Keratinocyte (primary cell): ENCODE measurements around the gene GTF2B. TPM values are rescaled to one million over a fixed set of nuclear protein-coding genes. Genes with fewer than 3 reads are reported as not detected.

Experiments used
- DNase-seq: peaks from one replicate; pipeline ENCODE4 v3.0.0-alpha.2; 2011; ENCODE audit warnings: low read depth, missing footprints, low spot score
- FAIRE-seq: peaks from 2 replicates; lab custom pipeline; 2011; peaks lifted over from hg19 to GRCh38; lab: Jason Lieb, UNC
- H2AFZ ChIP-seq: 2 replicates; pipeline ENCODE4 v1.6.0; 2012; ENCODE audit warnings: low read length, control low read depth, inconsistent platforms; ENCODE audit not compliant: control insufficient read depth
- H3K27ac ChIP-seq: 2 replicates; pipeline ENCODE4 v1.5.1; 2011; ENCODE audit warnings: low read length; ENCODE audit not compliant: control insufficient read depth, insufficient read depth
- H3K27me3 ChIP-seq: 3 replicates; pipeline ENCODE4 v1.6.0; 2011; ENCODE audit warnings: low read length; ENCODE audit not compliant: control insufficient read depth, insufficient read depth; ENCODE audit errors: extremely low read depth
- H3K36me3 ChIP-seq, 2 experiments: 2 replicates in 1 of 2; 3 replicates in 1 of 2; pipeline ENCODE4 v1.5.1; 2011; ENCODE audit warnings: low read length in 2 of 2, mild to moderate bottlenecking in 1 of 2; ENCODE audit not compliant: control insufficient read depth in 2 of 2, insufficient read depth in 2 of 2; ENCODE audit errors: extremely low read depth in 1 of 2
- H3K4me1 ChIP-seq: 3 replicates; pipeline ENCODE4 v1.5.1; 2011; ENCODE audit warnings: low read length; ENCODE audit not compliant: control insufficient read depth, insufficient read depth; ENCODE audit errors: extremely low read depth
- H3K4me2 ChIP-seq: 3 replicates; pipeline ENCODE4 v1.6.0; 2011; ENCODE audit warnings: low read depth, low read length; ENCODE audit not compliant: control insufficient read depth, insufficient read depth; ENCODE audit errors: extremely low read depth
- H3K4me3 ChIP-seq, 3 experiments: fragments of 200-600 bp in 1 of 3; sonication (generic) in 1 of 3; 2 replicates in 2 of 3; 3 replicates in 1 of 3; pipeline ENCODE4 v1.5.1; 2011 to 2016; ENCODE audit warnings: low read length in 3 of 3, mild to moderate bottlenecking in 3 of 3, control low read depth in 2 of 3, inconsistent platforms in 1 of 3, low read depth in 1 of 3, mixed read lengths in 1 of 3, mixed run types in 1 of 3, moderate library complexity in 1 of 3; ENCODE audit not compliant: control insufficient read depth in 2 of 3, insufficient read depth in 2 of 3; ENCODE audit errors: extremely low read depth in 1 of 3
- H3K79me2 ChIP-seq: 2 replicates; pipeline ENCODE4 v1.6.0; 2012; ENCODE audit warnings: low read length; ENCODE audit not compliant: control insufficient read depth, insufficient read depth
- H3K9ac ChIP-seq: 3 replicates; pipeline ENCODE4 v1.6.0; 2011; ENCODE audit warnings: low read length; ENCODE audit not compliant: control insufficient read depth, insufficient read depth; ENCODE audit errors: extremely low read depth
- H3K9me1 ChIP-seq: 3 replicates; pipeline ENCODE4 v1.6.0; 2011; ENCODE audit warnings: low read length; ENCODE audit not compliant: control insufficient read depth, insufficient read depth; ENCODE audit errors: extremely low read depth
- H3K9me3 ChIP-seq: 2 replicates; pipeline ENCODE4 v1.5.1; 2012; ENCODE audit warnings: low read depth, low read length; ENCODE audit not compliant: control insufficient read depth
- H4K20me1 ChIP-seq: 3 replicates; pipeline ENCODE4 v1.6.0; 2011; ENCODE audit warnings: low read length; ENCODE audit not compliant: control insufficient read depth, insufficient read depth; ENCODE audit errors: extremely low read depth
- EZH2 ChIP-seq: IDR thresholded peaks from one replicate; pipeline ENCODE4 v1.6.1; 2012; ENCODE audit warnings: inconsistent platforms, mild to moderate bottlenecking, low read length, moderate library complexity
- dilution Hi-C: fragments of 300-500 bp; cut with MboI; formaldehyde crosslinking; loops from one replicate; pipeline ENCODE4 v1.7.0; 2020; ENCODE audit warnings: low sequenced_read_pairs; ENCODE audit not compliant: extremely low pct_ligation_motif_present
- polyA plus RNA-seq, 5 experiments: library from polyadenylated mRNA; depleted of rRNA in 3 of 5; stranded (reverse) in 3 of 5; stranded (forward) in 1 of 5; unstranded in 1 of 5; fragments of >200 nt; gene quantifications; 1 replicate in 1 of 5; 2 replicates in 3 of 5; 3 replicates in 1 of 5; pipeline versions ENCODE4 v1.2.1 to v1.2.3, GENCODE V29; 2011 to 2012; ENCODE audit warnings: missing spikeins in 2 of 5, low read depth in 1 of 5, low replicate concordance in 1 of 5
- small RNA-seq, 3 experiments: library from RNA; depleted of rRNA; stranded (forward); fragments of <200 nt; gene quantifications; one replicate each; pipeline ENCODE3, GENCODE V24; 2012; ENCODE audit warnings: low read depth in 3 of 3, low replicate concordance in 1 of 3; ENCODE audit not compliant: insufficient read length in 3 of 3
- TF ChIP-seq, protein P1 (sequence below), 3 experiments: IDR thresholded peaks in 1 of 3; conservative IDR thresholded peaks in 1 of 3; optimal IDR thresholded peaks in 1 of 3; 2 replicates in 2 of 3; 3 replicates in 1 of 3; pipeline versions ENCODE3 to v1.5.1; 2011; ENCODE audit warnings: low read length in 3 of 3, mild to moderate bottlenecking in 3 of 3, moderate library complexity in 2 of 3, control low read depth in 1 of 3, inconsistent platforms in 1 of 3; ENCODE audit not compliant: insufficient read depth in 2 of 3; ENCODE audit errors: extremely low read depth in 1 of 3

GTF2B gene
- polyA plus RNA-seq, 1 donor (not counting 4 experiments of a cell fraction or from before 2014, with no cell fraction given): 63.8 TPM

DNA sequence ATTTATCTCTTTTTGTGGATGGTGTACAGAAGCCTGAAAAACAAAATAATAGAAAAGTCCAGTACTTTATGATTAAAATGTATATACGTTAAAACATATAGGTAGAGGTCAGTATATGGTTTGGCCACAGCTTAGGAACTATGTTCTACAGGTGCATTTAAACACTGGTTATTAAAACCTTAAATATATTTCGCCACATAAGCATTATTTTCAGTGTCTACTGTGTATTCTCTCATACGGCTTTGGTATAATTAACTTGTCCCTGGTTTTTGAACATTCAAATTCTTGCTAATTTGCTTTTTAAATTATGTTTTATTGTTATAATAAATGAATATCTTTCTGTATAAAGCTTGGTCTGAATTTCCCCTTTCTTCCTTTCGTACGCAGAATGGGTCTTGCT, 87.9 kb downstream of the GTF2B start:
- no peaks in the 10 kb centered on the region for H4K20me1 ChIP-seq
- no peaks in the 10 kb centered on the region for H3K9me1 ChIP-seq
- peaks cover 13% of the 10 kb centered on the region for H3K4me1 ChIP-seq
- no peak for TF ChIP-seq EZH2
- TF ChIP-seq, protein P1, sequence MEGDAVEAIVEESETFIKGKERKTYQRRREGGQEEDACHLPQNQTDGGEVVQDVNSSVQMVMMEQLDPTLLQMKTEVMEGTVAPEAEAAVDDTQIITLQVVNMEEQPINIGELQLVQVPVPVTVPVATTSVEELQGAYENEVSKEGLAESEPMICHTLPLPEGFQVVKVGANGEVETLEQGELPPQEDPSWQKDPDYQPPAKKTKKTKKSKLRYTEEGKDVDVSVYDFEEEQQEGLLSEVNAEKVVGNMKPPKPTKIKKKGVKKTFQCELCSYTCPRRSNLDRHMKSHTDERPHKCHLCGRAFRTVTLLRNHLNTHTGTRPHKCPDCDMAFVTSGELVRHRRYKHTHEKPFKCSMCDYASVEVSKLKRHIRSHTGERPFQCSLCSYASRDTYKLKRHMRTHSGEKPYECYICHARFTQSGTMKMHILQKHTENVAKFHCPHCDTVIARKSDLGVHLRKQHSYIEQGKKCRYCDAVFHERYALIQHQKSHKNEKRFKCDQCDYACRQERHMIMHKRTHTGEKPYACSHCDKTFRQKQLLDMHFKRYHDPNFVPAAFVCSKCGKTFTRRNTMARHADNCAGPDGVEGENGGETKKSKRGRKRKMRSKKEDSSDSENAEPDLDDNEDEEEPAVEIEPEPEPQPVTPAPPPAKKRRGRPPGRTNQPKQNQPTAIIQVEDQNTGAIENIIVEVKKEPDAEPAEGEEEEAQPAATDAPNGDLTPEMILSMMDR (optimal IDR thresholded peaks at IDR 0.05 in 1 of 3, IDR thresholded peaks at IDR 0.05 in 1 of 3, conservative IDR thresholded peaks at IDR 0.05 in 1 of 3; ENCODE audit: extremely low read depth in 1 of 3, insufficient read depth in 2 of 3, low read length in 3 of 3): no peak
- no peak overlapping the region for H3K4me2 ChIP-seq
- H3K36me3 ChIP-seq: peaks cover 5 to 8% of the 10 kb centered on the region in 2 experiments
- FAIRE-seq: no peak
- H3K9ac ChIP-seq: no peak overlapping the region
- H3K79me2 ChIP-seq: no peaks in the 10 kb centered on the region
- no peak overlapping the region for H3K4me3 ChIP-seq
- H2AFZ ChIP-seq: no peak overlapping the region
- no peak for DNase-seq
- dilution Hi-C loops: no loop called here
- no peaks in the 10 kb centered on the region for H3K27me3 ChIP-seq
- peaks cover 5% of the 10 kb centered on the region for H3K9me3 ChIP-seq
- H3K27ac ChIP-seq: no peak overlapping the region

DNA sequence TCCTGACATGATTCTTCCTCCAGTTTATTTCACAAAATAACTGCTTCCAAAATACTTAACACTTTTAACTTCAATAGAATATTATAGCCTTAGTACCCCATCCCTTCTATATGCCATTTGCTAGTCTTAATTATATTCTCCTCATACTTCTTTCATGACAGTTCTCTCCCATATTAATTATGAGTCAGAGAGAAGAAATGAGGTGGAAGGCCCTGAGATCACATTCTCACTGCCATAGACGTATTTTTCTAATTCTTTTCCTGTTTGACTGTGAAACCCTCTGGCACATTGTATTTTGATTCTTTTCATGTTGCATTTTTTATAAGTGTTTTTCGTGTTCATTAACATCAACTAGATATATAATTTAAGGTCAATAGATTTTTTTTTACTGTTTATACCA, 88.4 kb downstream of the GTF2B start:
- Histone ChIP-seq H3K27me3 (no peaks in the 10 kb centered on the region), H3K27ac (no peak overlapping the region), H3K4me1 (peaks cover 13% of the 10 kb centered on the region), H2AFZ (no peak overlapping the region), H4K20me1 (no peaks in the 10 kb centered on the region), H3K9me3 (peaks cover 5% of the 10 kb centered on the region), H3K9ac (no peak overlapping the region), H3K79me2 (no peaks in the 10 kb centered on the region), H3K36me3 (peaks cover 5 to 8% of the 10 kb centered on the region in 2 experiments), H3K9me1 (no peaks in the 10 kb centered on the region), H3K4me3 (no peak overlapping the region), H3K4me2 (no peak overlapping the region)
- no peak for FAIRE-seq
- DNase-seq: no peak
- dilution Hi-C loops: no loop called here
- TF ChIP-seq, protein P1 (optimal IDR thresholded peaks at IDR 0.05 in 1 of 3, IDR thresholded peaks at IDR 0.05 in 1 of 3, conservative IDR thresholded peaks at IDR 0.05 in 1 of 3; ENCODE audit: extremely low read depth in 1 of 3, insufficient read depth in 2 of 3, low read length in 3 of 3): no peak
- TF ChIP-seq EZH2: no peak

Small RNA genes within 50 kb of the gene (small RNA-seq; reads per million reads assigned to genes)
- gene RNU6-125P: 0 reads per million in 3 experiments

Other genes with a start within 250 kb of the GTF2B start
- gene PKN2, start 207.3 kb downstream of the GTF2B start, polyA plus RNA-seq: 20.8 to 30.8 TPM (median 22.9 TPM) in 3 replicates
- 24.2 to 50.6 TPM (median 30.4 TPM) in 3 replicates for gene KYAT3, start 101.1 kb upstream of the GTF2B start, polyA plus RNA-seq
- 4.5 to 8.4 TPM (median 6.8 TPM) in 3 replicates for gene RBMXL1, start 101.1 kb upstream of the GTF2B start, polyA plus RNA-seq
- gene GBP3, start 131.3 kb upstream of the GTF2B start, polyA plus RNA-seq: 37.1 to 51.1 TPM (median 42.6 TPM) in 3 replicates
- 12.0 to 36.5 TPM (median 22.7 TPM) in 3 replicates for gene GBP1, start 173.6 kb upstream of the GTF2B start, polyA plus RNA-seq
- gene GBP2, start 234.5 kb upstream of the GTF2B start, polyA plus RNA-seq: 0.26 to 0.95 TPM (median 0.43 TPM) in 3 replicates